Measurements from ENCODE around the gene C19orf47.

GRCh38 chr19:40383668-40384248, 35.6 kb upstream of the C19orf47 start:
- no peak for TF ChIP-seq CEBPB (IDR thresholded peaks at IDR 0.05; ENCODE audit: low read depth)
- TF ChIP-seq RAD21 (IDR thresholded peaks at IDR 0.05; ENCODE audit: low read depth), result no peak
- TF ChIP-seq CTCF (IDR thresholded peaks at IDR 0.05 in 2 of 3, conservative IDR thresholded peaks at IDR 0.05 in 1 of 3; ENCODE audit: borderline replicate concordance in 1 of 3, insufficient read depth in 1 of 3, low read depth in 2 of 3, low read length in 2 of 3), result no peak
- TF ChIP-seq EZH2phosphoT487 (IDR thresholded peaks at IDR 0.05; ENCODE audit: borderline replicate concordance), result no peak
- TF ChIP-seq SP1 (IDR thresholded peaks at IDR 0.05; ENCODE audit: low read depth), result no peak
- no peak for TF ChIP-seq ZBTB33 (IDR thresholded peaks at IDR 0.05; ENCODE audit: extremely low read depth, insufficient replicate concordance, low read length)
- TF ChIP-seq REST (IDR thresholded peaks at IDR 0.05; ENCODE audit: low read depth), result no peak
- TF ChIP-seq POLR2AphosphoS5 (IDR thresholded peaks at IDR 0.05; ENCODE audit: low read depth, low read length), result no peak
- TF ChIP-seq MAX (IDR thresholded peaks at IDR 0.05), result no peak
- TF ChIP-seq ZFX (IDR thresholded peaks at IDR 0.05), result no peak
- TF ChIP-seq POLR2A (IDR thresholded peaks at IDR 0.05; ENCODE audit: borderline replicate concordance, extremely low read depth, insufficient read depth, insufficient read length), result no peak
- TF ChIP-seq EZH2 (IDR thresholded peaks at IDR 0.05), result no peak
- TF ChIP-seq TCF7L2 (IDR thresholded peaks at IDR 0.05; ENCODE audit: borderline replicate concordance, extremely low read depth, insufficient read depth, insufficient read length), result no peak
- no peak for TF ChIP-seq SRF (IDR thresholded peaks at IDR 0.05; ENCODE audit: low read depth)
